ENCODE results near the gene WFDC10A.
"Not testable (repeated sequence)": the region's sequence is repeated elsewhere in the genome, so short reads cannot be mapped to it uniquely, and the experiment has no call there.

DNA sequence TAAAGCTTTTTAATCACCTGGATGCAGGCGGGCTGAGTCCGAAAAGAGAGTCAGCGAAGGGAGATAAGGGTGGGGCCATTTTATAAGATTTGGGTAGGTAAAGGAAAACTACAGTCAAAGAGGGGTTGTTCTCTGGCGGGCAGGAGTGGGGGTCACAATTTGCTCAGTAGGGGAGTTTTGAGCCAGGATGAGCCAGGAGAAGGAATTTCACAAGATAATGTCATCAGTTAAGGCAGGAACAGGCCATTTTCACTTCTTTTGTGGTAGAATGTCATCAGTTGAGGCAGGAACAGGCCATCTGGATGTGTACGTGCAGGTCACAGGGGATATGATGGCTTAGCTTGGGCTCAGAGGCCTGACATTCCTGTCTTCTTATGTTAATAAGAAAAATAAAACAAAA lies 45.2 kb upstream of the WFDC10A start:
- TF ChIP-seq, protein P1, sequence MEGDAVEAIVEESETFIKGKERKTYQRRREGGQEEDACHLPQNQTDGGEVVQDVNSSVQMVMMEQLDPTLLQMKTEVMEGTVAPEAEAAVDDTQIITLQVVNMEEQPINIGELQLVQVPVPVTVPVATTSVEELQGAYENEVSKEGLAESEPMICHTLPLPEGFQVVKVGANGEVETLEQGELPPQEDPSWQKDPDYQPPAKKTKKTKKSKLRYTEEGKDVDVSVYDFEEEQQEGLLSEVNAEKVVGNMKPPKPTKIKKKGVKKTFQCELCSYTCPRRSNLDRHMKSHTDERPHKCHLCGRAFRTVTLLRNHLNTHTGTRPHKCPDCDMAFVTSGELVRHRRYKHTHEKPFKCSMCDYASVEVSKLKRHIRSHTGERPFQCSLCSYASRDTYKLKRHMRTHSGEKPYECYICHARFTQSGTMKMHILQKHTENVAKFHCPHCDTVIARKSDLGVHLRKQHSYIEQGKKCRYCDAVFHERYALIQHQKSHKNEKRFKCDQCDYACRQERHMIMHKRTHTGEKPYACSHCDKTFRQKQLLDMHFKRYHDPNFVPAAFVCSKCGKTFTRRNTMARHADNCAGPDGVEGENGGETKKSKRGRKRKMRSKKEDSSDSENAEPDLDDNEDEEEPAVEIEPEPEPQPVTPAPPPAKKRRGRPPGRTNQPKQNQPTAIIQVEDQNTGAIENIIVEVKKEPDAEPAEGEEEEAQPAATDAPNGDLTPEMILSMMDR (conservative IDR thresholded peaks at IDR 0.05) = not testable (repeated sequence)
- not testable (repeated sequence) for TF ChIP-seq ZFX (IDR thresholded peaks at IDR 0.05)

Data from C4-2B (cell line).